IMR-90 (cell line): ENCODE measurements around the gene AAK1.

Experiments used
- BHLHE40 ChIP-seq: fragments of 150-350 bp; IDR thresholded peaks from 2 replicates; pipeline ENCODE4 v1.6.1; 2016; ENCODE audit warnings: mild to moderate bottlenecking, low read depth, low read length
- CEBPB ChIP-seq: IDR thresholded peaks from 2 replicates; pipeline ENCODE4 v1.6.1; 2012; ENCODE audit warnings: low read depth, low read length, improper control_type of control experiment
- CHD1 ChIP-seq: IDR thresholded peaks from 2 replicates; pipeline ENCODE4 v1.6.1; 2012; ENCODE audit warnings: low read depth, low read length, improper control_type of control experiment
- MAZ ChIP-seq: IDR thresholded peaks from 2 replicates; pipeline ENCODE4 v1.6.1; 2012; ENCODE audit warnings: low read depth, mild to moderate bottlenecking, low read length, improper control_type of control experiment, moderate library complexity, borderline replicate concordance
- NFE2L2 ChIP-seq: fragments of 150-350 bp; IDR thresholded peaks from 2 replicates; pipeline ENCODE4 v1.6.1; 2016; ENCODE audit warnings: low read depth, mild to moderate bottlenecking, low read length
- POLR2A ChIP-seq: IDR thresholded peaks from 2 replicates; pipeline ENCODE4 v1.6.1; 2012; ENCODE audit warnings: mild to moderate bottlenecking, low read depth, low read length
- RAD21 ChIP-seq: IDR thresholded peaks from 2 replicates; pipeline ENCODE4 v1.6.1; 2012; ENCODE audit warnings: low read length, improper control_type of control experiment
- RCOR1 ChIP-seq: IDR thresholded peaks from 2 replicates; pipeline ENCODE4 v1.6.1; 2012; ENCODE audit warnings: mild to moderate bottlenecking, low read length, improper control_type of control experiment; ENCODE audit not compliant: insufficient replicate concordance
- RFX5 ChIP-seq: IDR thresholded peaks from 2 replicates; pipeline ENCODE4 v1.8.0; 2012; ENCODE audit warnings: low read depth, mild to moderate bottlenecking, low read length, moderate library complexity
- SMC3 ChIP-seq: fragments of 150-350 bp; IDR thresholded peaks from 2 replicates; pipeline ENCODE4 v1.6.1; 2016; ENCODE audit warnings: low read depth, mild to moderate bottlenecking, antibody characterized with exemption, low read length, moderate library complexity
- TF ChIP-seq, protein P1 (sequence below): conservative IDR thresholded peaks from 2 replicates; pipeline ENCODE4 v1.5.1; 2012; ENCODE audit warnings: mild to moderate bottlenecking, low read depth, low read length, improper control_type of control experiment

DNA sequence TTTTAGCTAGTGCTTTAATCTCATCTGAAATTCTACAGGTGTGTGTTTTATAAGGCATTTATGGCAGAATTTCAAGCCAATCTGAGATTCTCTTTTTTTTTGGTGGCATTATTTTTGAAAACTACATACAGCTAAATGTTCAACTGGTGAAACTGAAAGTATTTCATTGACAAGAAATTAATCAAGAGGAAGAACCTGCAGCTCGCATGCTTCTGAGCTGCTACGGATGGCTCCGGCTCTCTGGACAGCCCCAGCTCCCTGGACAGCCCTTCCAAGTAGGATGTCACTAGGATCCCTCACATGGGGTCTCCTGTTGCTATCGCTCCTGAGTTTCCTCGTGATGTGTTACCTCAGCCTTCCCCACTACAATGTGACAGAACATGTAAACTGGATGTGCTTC is 46.4 kb downstream of the AAK1 start:
- TF ChIP-seq RFX5 (no peak), CEBPB (no peak), MAZ (no peak), RAD21 (no peak), BHLHE40 (no peak), POLR2A (no peak), RCOR1 (no peak), CHD1 (no peak), NFE2L2 (no peak), SMC3 (no peak)
- TF ChIP-seq, protein P1, sequence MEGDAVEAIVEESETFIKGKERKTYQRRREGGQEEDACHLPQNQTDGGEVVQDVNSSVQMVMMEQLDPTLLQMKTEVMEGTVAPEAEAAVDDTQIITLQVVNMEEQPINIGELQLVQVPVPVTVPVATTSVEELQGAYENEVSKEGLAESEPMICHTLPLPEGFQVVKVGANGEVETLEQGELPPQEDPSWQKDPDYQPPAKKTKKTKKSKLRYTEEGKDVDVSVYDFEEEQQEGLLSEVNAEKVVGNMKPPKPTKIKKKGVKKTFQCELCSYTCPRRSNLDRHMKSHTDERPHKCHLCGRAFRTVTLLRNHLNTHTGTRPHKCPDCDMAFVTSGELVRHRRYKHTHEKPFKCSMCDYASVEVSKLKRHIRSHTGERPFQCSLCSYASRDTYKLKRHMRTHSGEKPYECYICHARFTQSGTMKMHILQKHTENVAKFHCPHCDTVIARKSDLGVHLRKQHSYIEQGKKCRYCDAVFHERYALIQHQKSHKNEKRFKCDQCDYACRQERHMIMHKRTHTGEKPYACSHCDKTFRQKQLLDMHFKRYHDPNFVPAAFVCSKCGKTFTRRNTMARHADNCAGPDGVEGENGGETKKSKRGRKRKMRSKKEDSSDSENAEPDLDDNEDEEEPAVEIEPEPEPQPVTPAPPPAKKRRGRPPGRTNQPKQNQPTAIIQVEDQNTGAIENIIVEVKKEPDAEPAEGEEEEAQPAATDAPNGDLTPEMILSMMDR, result no peak
